ENCODE data around the gene TFPI2.

GRCh38 chr7:93889261-93889660 lies 1.3 kb downstream of the TFPI2 start:
- no peak for TF ChIP-seq CTCF (conservative IDR thresholded peaks at IDR 0.05; ENCODE audit: low read length)
- no peak for TF ChIP-seq EZH2phosphoT487 (IDR thresholded peaks at IDR 0.05; ENCODE audit: borderline replicate concordance, low read depth, low read length)

Data from OCI-LY7 (cell line).